ENCODE data around the gene TNXB.

GRCh38 chr6:32085759-32086459 is 23.2 kb downstream of the TNXB start:
- no peak for TF ChIP-seq CTCF (IDR thresholded peaks at IDR 0.05)
- TF ChIP-seq REST (IDR thresholded peaks at IDR 0.05; ENCODE audit: insufficient read depth in 1 of 2, low read depth in 2 of 2, low read length in 1 of 2), result no peak
- TF ChIP-seq POLR2AphosphoS5 (IDR thresholded peaks at IDR 0.05; ENCODE audit: low read depth, low read length), result no peak
- TF ChIP-seq SIN3A (IDR thresholded peaks at IDR 0.05; ENCODE audit: borderline replicate concordance, insufficient read depth, low read depth, low read length), result no peak
- TF ChIP-seq TCF7L2 (IDR thresholded peaks at IDR 0.05; ENCODE audit: low read depth, low read length), result no peak
